DOHH2 (cell line): Measurements from ENCODE around the gene STX8.

ENCODE experiments used
- EZH2phosphoT487 ChIP-seq: fragments of 200-600 bp; sonication (generic); IDR thresholded peaks from 2 replicates; pipeline ENCODE4 v1.6.1; 2017; ENCODE audit warnings: borderline replicate concordance, mild to moderate bottlenecking, antibody characterized with exemption, low read length, moderate library complexity, mixed read lengths
- TF ChIP-seq, protein P1 (sequence below): fragments of 200-600 bp; sonication (generic); IDR thresholded peaks from one replicate; pipeline ENCODE4 v1.5.1; 2014; ENCODE audit warnings: antibody characterized with exemption, mild to moderate bottlenecking, low read depth, low read length; ENCODE audit not compliant: poor library complexity, severe bottlenecking

DNA sequence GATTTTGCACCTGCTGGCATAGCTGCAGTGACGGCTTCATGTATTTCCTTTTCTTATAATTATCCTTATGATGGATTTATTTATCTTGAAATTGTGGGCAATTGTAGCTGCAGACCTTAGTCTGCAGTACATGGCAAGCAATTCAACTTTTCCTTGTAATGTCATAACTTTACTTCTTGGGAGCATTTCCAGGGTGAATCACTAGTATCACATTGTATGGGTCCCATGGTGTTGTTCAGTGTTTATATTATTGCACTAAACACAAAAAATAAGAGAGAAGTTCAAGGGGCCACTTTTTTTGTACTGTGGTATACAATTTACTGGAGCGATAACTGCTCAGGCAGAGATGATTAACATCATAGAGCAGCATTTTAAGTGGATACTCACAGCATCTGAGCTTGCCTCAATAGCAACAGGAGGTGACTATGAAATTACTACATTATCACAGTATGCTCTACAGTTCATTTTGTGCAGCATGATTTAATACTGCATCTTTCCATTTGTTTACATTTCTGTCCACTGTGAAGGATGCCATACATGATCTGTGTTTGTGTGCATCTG lies 169.5 kb downstream of the STX8 start:
- TF ChIP-seq EZH2phosphoT487, result no peak
- TF ChIP-seq, protein P1, sequence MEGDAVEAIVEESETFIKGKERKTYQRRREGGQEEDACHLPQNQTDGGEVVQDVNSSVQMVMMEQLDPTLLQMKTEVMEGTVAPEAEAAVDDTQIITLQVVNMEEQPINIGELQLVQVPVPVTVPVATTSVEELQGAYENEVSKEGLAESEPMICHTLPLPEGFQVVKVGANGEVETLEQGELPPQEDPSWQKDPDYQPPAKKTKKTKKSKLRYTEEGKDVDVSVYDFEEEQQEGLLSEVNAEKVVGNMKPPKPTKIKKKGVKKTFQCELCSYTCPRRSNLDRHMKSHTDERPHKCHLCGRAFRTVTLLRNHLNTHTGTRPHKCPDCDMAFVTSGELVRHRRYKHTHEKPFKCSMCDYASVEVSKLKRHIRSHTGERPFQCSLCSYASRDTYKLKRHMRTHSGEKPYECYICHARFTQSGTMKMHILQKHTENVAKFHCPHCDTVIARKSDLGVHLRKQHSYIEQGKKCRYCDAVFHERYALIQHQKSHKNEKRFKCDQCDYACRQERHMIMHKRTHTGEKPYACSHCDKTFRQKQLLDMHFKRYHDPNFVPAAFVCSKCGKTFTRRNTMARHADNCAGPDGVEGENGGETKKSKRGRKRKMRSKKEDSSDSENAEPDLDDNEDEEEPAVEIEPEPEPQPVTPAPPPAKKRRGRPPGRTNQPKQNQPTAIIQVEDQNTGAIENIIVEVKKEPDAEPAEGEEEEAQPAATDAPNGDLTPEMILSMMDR, result no peak
